ENCODE data around the gene NPC2.

NPC2 gene

GRCh38 chr14:74476607-74477006 lies 16.5 kb downstream of the NPC2 start:
- no peak for TF ChIP-seq POLR2AphosphoS5 (IDR thresholded peaks at IDR 0.05; ENCODE audit: low read depth, low read length)
- TF ChIP-seq FOXP2 (optimal IDR thresholded peaks at IDR 0.05; ENCODE audit: borderline replicate concordance, extremely low read depth, extremely low read length, insufficient read depth): no peak
- no peak for TF ChIP-seq REST (IDR thresholded peaks at IDR 0.05; ENCODE audit: insufficient read depth in 1 of 2, low read depth in 2 of 2, low read length in 2 of 2)
- no peak for TF ChIP-seq SIN3A (IDR thresholded peaks at IDR 0.05; ENCODE audit: borderline replicate concordance, insufficient read depth, low read length)
- TF ChIP-seq TAF1 (IDR thresholded peaks at IDR 0.05; ENCODE audit: borderline replicate concordance, insufficient read depth, low read length): no peak

DNA sequence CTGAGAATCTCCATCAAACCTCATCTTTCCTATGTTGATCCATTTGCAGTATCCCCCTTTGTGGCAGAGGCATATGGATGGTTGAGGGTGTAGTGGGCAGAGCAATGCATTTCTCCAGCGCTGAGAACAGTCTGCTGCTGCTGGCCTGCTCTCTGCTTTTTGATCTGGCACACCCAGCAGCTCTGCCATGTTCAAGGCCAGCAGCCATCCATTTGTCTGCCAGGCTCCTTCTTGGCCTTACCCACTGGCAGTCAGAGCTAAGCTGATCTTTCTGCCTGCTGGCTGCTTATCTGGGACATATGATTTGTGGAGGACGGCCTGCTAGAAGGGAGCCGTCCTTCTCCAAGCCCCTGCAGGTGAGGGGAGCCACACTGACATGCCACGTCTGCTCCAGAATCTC lies 17.0 kb downstream of the NPC2 start:
- no peak for TF ChIP-seq POLR2AphosphoS5 (IDR thresholded peaks at IDR 0.05; ENCODE audit: low read depth, low read length)
- no peak for TF ChIP-seq SIN3A (IDR thresholded peaks at IDR 0.05; ENCODE audit: borderline replicate concordance, insufficient read depth, low read length)

- TF ChIP-seq SIN3A (IDR thresholded peaks at IDR 0.05; ENCODE audit: borderline replicate concordance, insufficient read depth, low read length) (no peak), POLR2AphosphoS5 (IDR thresholded peaks at IDR 0.05; ENCODE audit: low read depth, low read length) (no peak), FOXP2 (optimal IDR thresholded peaks at IDR 0.05; ENCODE audit: borderline replicate concordance, extremely low read depth, extremely low read length, insufficient read depth) (no peak), REST (IDR thresholded peaks at IDR 0.05; ENCODE audit: insufficient read depth in 1 of 2, low read depth in 2 of 2, low read length in 2 of 2) (no peak), TAF1 (IDR thresholded peaks at IDR 0.05; ENCODE audit: borderline replicate concordance, insufficient read depth, low read length) (no peak)
These were observed 17.4 kb downstream of the NPC2 start for GRCh38 chr14:74475678-74476077.

- TF ChIP-seq SIN3A (IDR thresholded peaks at IDR 0.05; ENCODE audit: borderline replicate concordance, insufficient read depth, low read length) (no peak), POLR2AphosphoS5 (IDR thresholded peaks at IDR 0.05; ENCODE audit: low read depth, low read length) (no peak), FOXP2 (optimal IDR thresholded peaks at IDR 0.05; ENCODE audit: borderline replicate concordance, extremely low read depth, extremely low read length, insufficient read depth) (no peak), TAF1 (IDR thresholded peaks at IDR 0.05; ENCODE audit: borderline replicate concordance, insufficient read depth, low read length) (no peak), REST (IDR thresholded peaks at IDR 0.05; ENCODE audit: insufficient read depth in 1 of 2, low read depth in 2 of 2, low read length in 2 of 2) (no peak)
These were observed 18.7 kb downstream of the NPC2 start for GRCh38 chr14:74474376-74474775.

DNA sequence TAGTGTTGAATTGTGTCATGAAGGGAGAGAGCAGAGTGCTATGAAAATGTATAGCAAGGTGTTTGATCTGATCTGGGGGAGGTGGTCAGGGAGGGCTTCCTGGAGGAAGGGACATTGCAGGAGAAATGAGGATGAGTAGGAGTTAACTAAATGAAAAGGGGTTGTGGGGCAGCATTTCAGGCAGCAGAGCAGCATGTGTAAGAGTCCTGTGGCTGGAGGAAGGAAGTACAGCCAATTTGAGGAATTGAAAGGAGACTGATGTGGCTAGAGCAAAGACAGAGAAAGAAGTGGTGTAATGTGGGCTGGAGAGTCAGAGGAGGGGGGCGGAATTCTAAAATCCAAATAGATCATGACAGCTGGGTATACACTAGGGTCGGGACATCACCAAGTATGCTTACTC lies 20.5 kb downstream of the NPC2 start:
- TF ChIP-seq POLR2AphosphoS5 (IDR thresholded peaks at IDR 0.05; ENCODE audit: low read depth, low read length) (no peak), FOXP2 (optimal IDR thresholded peaks at IDR 0.05; ENCODE audit: borderline replicate concordance, extremely low read depth, extremely low read length, insufficient read depth) (no peak), SIN3A (IDR thresholded peaks at IDR 0.05; ENCODE audit: borderline replicate concordance, insufficient read depth, low read length) (no peak), REST (IDR thresholded peaks at IDR 0.05; ENCODE audit: insufficient read depth in 1 of 2, low read depth in 2 of 2, low read length in 2 of 2) (no peak), TAF1 (IDR thresholded peaks at IDR 0.05; ENCODE audit: borderline replicate concordance, insufficient read depth, low read length) (no peak)
